Vagina (tissue), 2 donors: ENCODE data around the gene NTN4.

Source experiments
- POLR2A ChIP-seq, 2 donors: fragments of 450-650 bp; IDR thresholded peaks; one replicate each; pipeline ENCODE4 v1.6.1; 2017; ENCODE audit warnings: antibody characterized with exemption in 2 of 2, mild to moderate bottlenecking in 2 of 2, moderate library complexity in 2 of 2
- TF ChIP-seq, protein P1 (sequence below), 3 experiments: fragments of 450-650 bp in 2 of 3; fragments of 200-600 bp in 1 of 3; sonication (generic) in 1 of 3; IDR thresholded peaks; one replicate each; pipeline ENCODE4 v1.5.1; 2017 to 2019; ENCODE audit warnings: antibody characterized with exemption in 3 of 3, mild to moderate bottlenecking in 2 of 3, moderate library complexity in 2 of 3

GRCh38 chr12:95773320-95773719 is 17.2 kb downstream of the NTN4 start:
- TF ChIP-seq, protein P1, sequence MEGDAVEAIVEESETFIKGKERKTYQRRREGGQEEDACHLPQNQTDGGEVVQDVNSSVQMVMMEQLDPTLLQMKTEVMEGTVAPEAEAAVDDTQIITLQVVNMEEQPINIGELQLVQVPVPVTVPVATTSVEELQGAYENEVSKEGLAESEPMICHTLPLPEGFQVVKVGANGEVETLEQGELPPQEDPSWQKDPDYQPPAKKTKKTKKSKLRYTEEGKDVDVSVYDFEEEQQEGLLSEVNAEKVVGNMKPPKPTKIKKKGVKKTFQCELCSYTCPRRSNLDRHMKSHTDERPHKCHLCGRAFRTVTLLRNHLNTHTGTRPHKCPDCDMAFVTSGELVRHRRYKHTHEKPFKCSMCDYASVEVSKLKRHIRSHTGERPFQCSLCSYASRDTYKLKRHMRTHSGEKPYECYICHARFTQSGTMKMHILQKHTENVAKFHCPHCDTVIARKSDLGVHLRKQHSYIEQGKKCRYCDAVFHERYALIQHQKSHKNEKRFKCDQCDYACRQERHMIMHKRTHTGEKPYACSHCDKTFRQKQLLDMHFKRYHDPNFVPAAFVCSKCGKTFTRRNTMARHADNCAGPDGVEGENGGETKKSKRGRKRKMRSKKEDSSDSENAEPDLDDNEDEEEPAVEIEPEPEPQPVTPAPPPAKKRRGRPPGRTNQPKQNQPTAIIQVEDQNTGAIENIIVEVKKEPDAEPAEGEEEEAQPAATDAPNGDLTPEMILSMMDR (IDR thresholded peaks at IDR 0.05), result no peak
- TF ChIP-seq POLR2A (IDR thresholded peaks at IDR 0.05), result no peak
